ENCODE data around the gene DGAT2L6. TPM values are rescaled to one million over a fixed set of nuclear protein-coding genes. Genes with fewer than 3 reads are reported as not detected.

DGAT2L6 gene
- total and polyA plus RNA-seq, 10 donors = not detected

GRCh38 chrX:70174754-70175153 lies 2.5 kb upstream of the DGAT2L6 start:
- H3K27ac ChIP-seq = no peak overlapping the region
- no peak for DNase-seq
- peaks cover 0 to 4% (median 0%) of the 10 kb centered on the region in 7 donors for H3K27me3 ChIP-seq (replicated peaks in 1 of 7)
- 63 to 88% (median 79%) methylated on average over 4 of the region's 4 CpGs for WGBS, 5 donors
- H3K9me3 ChIP-seq = no peaks in the 10 kb centered on the region
- no peak overlapping the region for H3K4me3 ChIP-seq
- no peak for TF ChIP-seq POLR2A (IDR thresholded peaks at IDR 0.05)
- no peak for TF ChIP-seq POLR2AphosphoS5 (IDR thresholded peaks at IDR 0.05)
- no peak for TF ChIP-seq CTCF (IDR thresholded peaks at IDR 0.05 in 8 of 11, conservative IDR thresholded peaks at IDR 0.05 in 3 of 11)
- intact Hi-C loops (cut with DNase I; ENCODE audit: low total_unique reads) = no loop called here
- no peaks in the 10 kb centered on the region for H3K4me1 ChIP-seq
- no peaks in the 10 kb centered on the region for H3K36me3 ChIP-seq

GRCh38 chrX:70175338-70175737 lies 1.9 kb upstream of the DGAT2L6 start:
- Histone ChIP-seq H3K4me3 (no peak overlapping the region), H3K27ac (no peak overlapping the region), H3K4me1 (no peaks in the 10 kb centered on the region), H3K36me3 (no peaks in the 10 kb centered on the region), H3K9me3 (no peaks in the 10 kb centered on the region), H3K27me3 (replicated peaks in 1 of 7) (peaks cover 0 to 4% (median 0%) of the 10 kb centered on the region in 7 donors)
- no peak for DNase-seq
- TF ChIP-seq CTCF (IDR thresholded peaks at IDR 0.05 in 8 of 11, conservative IDR thresholded peaks at IDR 0.05 in 3 of 11) (no peak), POLR2A (IDR thresholded peaks at IDR 0.05) (no peak), POLR2AphosphoS5 (IDR thresholded peaks at IDR 0.05) (no peak)
- 76 to 92% (median 79%) methylated on average over 7 of the region's 7 CpGs for WGBS, 5 donors
- intact Hi-C loops (cut with DNase I; ENCODE audit: low total_unique reads) = no loop called here

- intact Hi-C loops (cut with DNase I; ENCODE audit: low total_unique reads) = no loop called here
- Histone ChIP-seq H3K36me3 (no peaks in the 10 kb centered on the region), H3K4me1 (no peaks in the 10 kb centered on the region), H3K27me3 (replicated peaks in 1 of 7) (peaks cover 0 to 7% (median 0%) of the 10 kb centered on the region in 7 donors), H3K27ac (no peak overlapping the region), H3K9me3 (no peaks in the 10 kb centered on the region), H3K4me3 (no peak overlapping the region)
- TF ChIP-seq POLR2AphosphoS5 (IDR thresholded peaks at IDR 0.05) (no peak), CTCF (IDR thresholded peaks at IDR 0.05 in 8 of 11, conservative IDR thresholded peaks at IDR 0.05 in 3 of 11) (no peak), POLR2A (IDR thresholded peaks at IDR 0.05) (no peak)
- 72 to 91% (median 82%) methylated on average over 5 of the region's 5 CpGs for WGBS, 5 donors
- no peak for DNase-seq
Measured at GRCh38 chrX:70183091-70183490, 5.8 kb downstream of the DGAT2L6 start.

GRCh38 chrX:70190225-70190624 lies 12.9 kb downstream of the DGAT2L6 start:
- no peaks in the 10 kb centered on the region for H3K36me3 ChIP-seq
- no peak overlapping the region for H3K27ac ChIP-seq
- TF ChIP-seq POLR2AphosphoS5 (IDR thresholded peaks at IDR 0.05) (no peak), POLR2A (IDR thresholded peaks at IDR 0.05) (no peak), CTCF (IDR thresholded peaks at IDR 0.05 in 8 of 11, conservative IDR thresholded peaks at IDR 0.05 in 3 of 11) (no peak)
- peaks cover 0 to 22% (median 5%) of the 10 kb centered on the region in 8 donors for H3K9me3 ChIP-seq
- no peak for DNase-seq
- peaks cover 0 to 7% (median 0%) of the 10 kb centered on the region in 7 donors for H3K27me3 ChIP-seq (replicated peaks in 1 of 7)
- H3K4me1 ChIP-seq = no peaks in the 10 kb centered on the region
- H3K4me3 ChIP-seq = no peak overlapping the region
- intact Hi-C loops (cut with DNase I; ENCODE audit: low total_unique reads) = no loop called here

All from spleen (tissue), 11 donors.